Liver (tissue), 3 donors: Measurements from ENCODE around the gene DDX25.

Experiments used
- JUND ChIP-seq, 2 donors: IDR thresholded peaks; 2 replicates each; pipeline ENCODE4 v1.6.1; 2016; ENCODE audit warnings: antibody characterized with exemption in 2 of 2
- NR2F2 ChIP-seq: IDR thresholded peaks from 2 replicates; pipeline ENCODE4 v1.6.1; 2016; ENCODE audit warnings: antibody characterized with exemption
- SP1 ChIP-seq: IDR thresholded peaks from 2 replicates; pipeline ENCODE4 v1.6.1; 2018; ENCODE audit warnings: antibody characterized with exemption, mild to moderate bottlenecking
- YY1 ChIP-seq: IDR thresholded peaks from 2 replicates; pipeline ENCODE4 v1.6.1; 2016; ENCODE audit warnings: antibody characterized with exemption, mild to moderate bottlenecking
- TF ChIP-seq, protein P1 (sequence below): fragments of 150-350 bp; IDR thresholded peaks from 2 replicates; pipeline ENCODE4 v1.5.1; 2017; ENCODE audit warnings: improper control_type of control experiment, low read depth, low read length; ENCODE audit not compliant: missing input control
- TF ChIP-seq, protein P2 (sequence below): IDR thresholded peaks from 2 replicates; pipeline ENCODE4 v1.6.1; 2016; ENCODE audit warnings: antibody characterized with exemption
- donor health status: healthy.
- donor health status: healthy.

DNA sequence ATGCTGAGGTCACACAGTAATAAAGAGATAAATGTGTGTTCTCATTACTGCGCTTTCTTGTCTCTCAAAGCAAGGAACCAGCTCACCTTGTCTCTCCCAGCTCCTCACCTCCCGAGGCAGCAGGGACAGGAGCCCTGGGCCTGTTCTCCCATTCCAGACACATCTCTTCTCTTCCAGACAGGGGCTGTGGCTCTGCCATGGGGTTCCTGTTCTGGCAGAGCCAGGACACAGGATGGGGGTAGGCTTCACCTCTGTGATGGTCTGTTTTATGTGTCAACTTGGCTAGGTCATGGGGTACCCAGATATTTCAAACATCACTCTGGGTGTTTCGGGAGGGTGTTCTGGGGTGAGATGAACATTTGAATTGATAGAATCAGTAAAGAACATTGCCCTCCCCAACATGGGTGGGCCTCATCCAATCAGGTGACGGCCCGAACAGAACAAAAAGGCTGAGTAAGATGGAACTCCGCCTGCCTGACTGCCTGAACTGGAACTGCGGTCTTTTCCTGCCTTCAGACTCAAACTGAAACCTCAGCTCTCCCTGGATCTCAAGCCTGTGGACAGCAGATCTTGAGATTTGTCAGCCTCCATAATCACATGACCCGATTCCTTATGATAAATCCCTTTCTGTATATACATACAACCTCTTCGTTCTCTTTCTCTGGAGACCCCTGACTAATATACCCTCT is 39.5 kb downstream of the DDX25 start:
- TF ChIP-seq SP1 = no peak
- no peak for TF ChIP-seq JUND (IDR thresholded peaks at IDR 0.05)
- TF ChIP-seq, protein P1, sequence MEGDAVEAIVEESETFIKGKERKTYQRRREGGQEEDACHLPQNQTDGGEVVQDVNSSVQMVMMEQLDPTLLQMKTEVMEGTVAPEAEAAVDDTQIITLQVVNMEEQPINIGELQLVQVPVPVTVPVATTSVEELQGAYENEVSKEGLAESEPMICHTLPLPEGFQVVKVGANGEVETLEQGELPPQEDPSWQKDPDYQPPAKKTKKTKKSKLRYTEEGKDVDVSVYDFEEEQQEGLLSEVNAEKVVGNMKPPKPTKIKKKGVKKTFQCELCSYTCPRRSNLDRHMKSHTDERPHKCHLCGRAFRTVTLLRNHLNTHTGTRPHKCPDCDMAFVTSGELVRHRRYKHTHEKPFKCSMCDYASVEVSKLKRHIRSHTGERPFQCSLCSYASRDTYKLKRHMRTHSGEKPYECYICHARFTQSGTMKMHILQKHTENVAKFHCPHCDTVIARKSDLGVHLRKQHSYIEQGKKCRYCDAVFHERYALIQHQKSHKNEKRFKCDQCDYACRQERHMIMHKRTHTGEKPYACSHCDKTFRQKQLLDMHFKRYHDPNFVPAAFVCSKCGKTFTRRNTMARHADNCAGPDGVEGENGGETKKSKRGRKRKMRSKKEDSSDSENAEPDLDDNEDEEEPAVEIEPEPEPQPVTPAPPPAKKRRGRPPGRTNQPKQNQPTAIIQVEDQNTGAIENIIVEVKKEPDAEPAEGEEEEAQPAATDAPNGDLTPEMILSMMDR = no peak
- TF ChIP-seq, protein P2, sequence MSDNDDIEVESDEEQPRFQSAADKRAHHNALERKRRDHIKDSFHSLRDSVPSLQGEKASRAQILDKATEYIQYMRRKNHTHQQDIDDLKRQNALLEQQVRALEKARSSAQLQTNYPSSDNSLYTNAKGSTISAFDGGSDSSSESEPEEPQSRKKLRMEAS = no peak
- TF ChIP-seq YY1 = no peak
- TF ChIP-seq NR2F2 = no peak
